ENCODE measurements around the gene TAS2R60. TPM values are rescaled to one million over a fixed set of nuclear protein-coding genes. Genes with fewer than 3 reads are reported as not detected.

Gene TAS2R60
- total RNA-seq, 2 experiments from 2014 or later: not detected

- H2AFZ ChIP-seq (ENCODE audit: low read length): no peak overlapping the region
- BruUV-seq (replicated peaks): no TSS peak
- intact Hi-C loops (cut with micrococcal nuclease; ENCODE audit: unreplicated experiment): no loop called here
- DNase-seq (ENCODE audit: low spot score): no peak
- CTCF ChIA-PET (ENCODE audit: unreplicated experiment): no interaction called here
- H3K9me3 ChIP-seq (ENCODE audit: low read length): no peaks in the 10 kb centered on the region
- TF ChIP-seq CTCF (conservative IDR thresholded peaks at IDR 0.05; ENCODE audit: low read length) (no peak), EZH2phosphoT487 (IDR thresholded peaks at IDR 0.05; ENCODE audit: borderline replicate concordance, low read depth, low read length) (no peak)
- H3K9me2 ChIP-seq (ENCODE audit: insufficient read depth, low read length): no peaks in the 10 kb centered on the region
- no peak overlapping the region for H3K27ac ChIP-seq (ENCODE audit: low read depth, low read length, poor library complexity, severe bottlenecking)
- POLR2A ChIA-PET: no interaction called here
- no peaks in the 10 kb centered on the region for H3K4me1 ChIP-seq (ENCODE audit: insufficient read depth, low read length, poor library complexity, severe bottlenecking)
- H3K36me3 ChIP-seq (ENCODE audit: insufficient read depth, low read length): no peaks in the 10 kb centered on the region
- H3K4me2 ChIP-seq (ENCODE audit: low read length): no peak overlapping the region
- no peak overlapping the region for H3K4me3 ChIP-seq (ENCODE audit: low read depth, low read length, poor library complexity, severe bottlenecking)
- H3K79me2 ChIP-seq (ENCODE audit: insufficient read depth, low read depth, low read length): no peaks in the 10 kb centered on the region
- H4K20me1 ChIP-seq (ENCODE audit: insufficient read depth, low read length): no peaks in the 10 kb centered on the region
Observed at GRCh38 chr7:143455942-143456341, 12.7 kb downstream of the TAS2R60 start.

- TF ChIP-seq EZH2phosphoT487 (IDR thresholded peaks at IDR 0.05; ENCODE audit: borderline replicate concordance, low read depth, low read length): no peak
- no peak for TF ChIP-seq CTCF (conservative IDR thresholded peaks at IDR 0.05; ENCODE audit: low read length)
- Histone ChIP-seq H4K20me1 (ENCODE audit: insufficient read depth, low read length) (no peaks in the 10 kb centered on the region), H2AFZ (ENCODE audit: low read length) (no peak overlapping the region), H3K27ac (ENCODE audit: low read depth, low read length, poor library complexity, severe bottlenecking) (no peak overlapping the region), H3K9me2 (ENCODE audit: insufficient read depth, low read length) (no peaks in the 10 kb centered on the region), H3K4me3 (ENCODE audit: low read depth, low read length, poor library complexity, severe bottlenecking) (no peak overlapping the region), H3K9me3 (ENCODE audit: low read length) (no peaks in the 10 kb centered on the region), H3K4me2 (ENCODE audit: low read length) (no peak overlapping the region), H3K79me2 (ENCODE audit: insufficient read depth, low read depth, low read length) (no peaks in the 10 kb centered on the region), H3K36me3 (ENCODE audit: insufficient read depth, low read length) (no peaks in the 10 kb centered on the region), H3K4me1 (ENCODE audit: insufficient read depth, low read length, poor library complexity, severe bottlenecking) (no peaks in the 10 kb centered on the region)
- ChIA-PET POLR2A (no interaction called here), CTCF (ENCODE audit: unreplicated experiment) (no interaction called here)
- no TSS peak for BruUV-seq (replicated peaks)
- no peak for DNase-seq (ENCODE audit: low spot score)
- intact Hi-C loops (cut with micrococcal nuclease; ENCODE audit: unreplicated experiment): no loop called here
Observed at GRCh38 chr7:143456992-143457793, 13.9 kb downstream of the TAS2R60 start.

- H3K4me2 ChIP-seq (ENCODE audit: low read length): no peak overlapping the region
- BruUV-seq (replicated peaks): no TSS peak
- H3K36me3 ChIP-seq (ENCODE audit: insufficient read depth, low read length): no peaks in the 10 kb centered on the region
- no peaks in the 10 kb centered on the region for H3K9me3 ChIP-seq (ENCODE audit: low read length)
- H3K79me2 ChIP-seq (ENCODE audit: insufficient read depth, low read depth, low read length): no peaks in the 10 kb centered on the region
- H4K20me1 ChIP-seq (ENCODE audit: insufficient read depth, low read length): no peaks in the 10 kb centered on the region
- H3K9me2 ChIP-seq (ENCODE audit: insufficient read depth, low read length): no peaks in the 10 kb centered on the region
- POLR2A ChIA-PET: no interaction called here
- no peak overlapping the region for H3K4me3 ChIP-seq (ENCODE audit: low read depth, low read length, poor library complexity, severe bottlenecking)
- no peak for TF ChIP-seq CTCF (conservative IDR thresholded peaks at IDR 0.05; ENCODE audit: low read length)
- no peak for TF ChIP-seq EZH2phosphoT487 (IDR thresholded peaks at IDR 0.05; ENCODE audit: borderline replicate concordance, low read depth, low read length)
- H3K4me1 ChIP-seq (ENCODE audit: insufficient read depth, low read length, poor library complexity, severe bottlenecking): no peaks in the 10 kb centered on the region
- no peak overlapping the region for H3K27ac ChIP-seq (ENCODE audit: low read depth, low read length, poor library complexity, severe bottlenecking)
- no peak overlapping the region for H2AFZ ChIP-seq (ENCODE audit: low read length)
- CTCF ChIA-PET (ENCODE audit: unreplicated experiment): no interaction called here
- intact Hi-C loops (cut with micrococcal nuclease; ENCODE audit: unreplicated experiment): no loop called here
- no peak for DNase-seq (ENCODE audit: low spot score)
Observed at GRCh38 chr7:143458263-143458662, 15.0 kb downstream of the TAS2R60 start.

Data from OCI-LY7 (cell line).